H1 (cell line): ENCODE measurements around the gene SLC8B1. TPM values are rescaled to one million over a fixed set of nuclear protein-coding genes. Genes with fewer than 3 reads are reported as not detected.

Experiments
- CTCF ChIA-PET: fragments of 300-600 bp; sonication (Branson Sonifier 250); formaldehyde crosslinking; loops from one replicate; lab custom pipeline; 2021; ENCODE audit not compliant: partially characterized antibody; lab: Charles Lee
- POLR2A ChIA-PET: fragments of 300-600 bp; sonication (Branson Sonifier 250); formaldehyde crosslinking; loops from one replicate; lab custom pipeline; 2021; ENCODE audit warnings: inconsistent platforms; ENCODE audit not compliant: partially characterized antibody; lab: Charles Lee
- DNase-seq, 2 experiments: peaks; one replicate each; pipeline versions ENCODE4 v3.0.0 to v3.0.0-alpha.2; 2010 to 2022; ENCODE audit warnings: low spot score in 2 of 2, low read depth in 1 of 2, mixed read lengths in 1 of 2
- FAIRE-seq: peaks from 2 replicates; lab custom pipeline; 2011; peaks lifted over from hg19 to GRCh38; lab: Jason Lieb, UNC
- H2AFZ ChIP-seq: 2 replicates; pipeline ENCODE4 v1.8.1; 2012; ENCODE audit warnings: low read length, inconsistent platforms
- H2AK5ac ChIP-seq: 2 replicates; pipeline ENCODE4 v1.6.1; 2013; ENCODE audit warnings: low read depth, low read length
- H2BK120ac ChIP-seq: replicated peaks from 2 replicates; pipeline ENCODE3; 2013; ENCODE audit warnings: low read depth, low read length, inconsistent platforms
- H2BK12ac ChIP-seq: 2 replicates; pipeline ENCODE4 v1.6.1; 2013; ENCODE audit warnings: low read depth, low read length
- H2BK15ac ChIP-seq: 2 replicates; pipeline ENCODE4 v1.6.1; 2013; ENCODE audit warnings: low read length
- H2BK20ac ChIP-seq: 2 replicates; pipeline ENCODE4 v1.6.1; 2013; ENCODE audit warnings: low read length
- H2BK5ac ChIP-seq: 2 replicates; pipeline ENCODE4 v1.6.1; 2013; ENCODE audit warnings: low read depth, low read length
- H3K14ac ChIP-seq: 2 replicates; pipeline ENCODE4 v1.6.1; 2013; ENCODE audit warnings: inconsistent platforms; ENCODE audit not compliant: insufficient read length
- H3K18ac ChIP-seq: 2 replicates; pipeline ENCODE4 v1.6.1; 2013; ENCODE audit warnings: low read length; ENCODE audit errors: extremely low read depth
- H3K23ac ChIP-seq: 2 replicates; pipeline ENCODE4 v1.6.1; 2013; ENCODE audit warnings: inconsistent platforms; ENCODE audit not compliant: insufficient read length
- H3K23me2 ChIP-seq: 2 replicates; pipeline ENCODE4 v1.6.1; 2013; ENCODE audit warnings: low read depth, low read length
- H3K27ac ChIP-seq: 2 replicates; pipeline ENCODE4 v1.6.1; 2011; ENCODE audit warnings: low read depth, low read length, inconsistent platforms
- H3K27me3 ChIP-seq, 4 experiments: replicated peaks in 1 of 4; 1 replicate in 1 of 4; 2 replicates in 3 of 4; pipeline versions ENCODE4 v1.6.1 to v1.8.1; 2011 to 2013; ENCODE audit warnings: low read length in 3 of 4, mild to moderate bottlenecking in 3 of 4, inconsistent platforms in 2 of 4, mixed read lengths in 2 of 4, moderate library complexity in 1 of 4; ENCODE audit not compliant: control insufficient read depth in 3 of 4, insufficient read depth in 3 of 4; ENCODE audit errors: extremely low read depth in 1 of 4
- H3K36me3 ChIP-seq, 4 experiments: 2 replicates each; pipeline versions ENCODE4 v1.6.1 to v1.8.1; 2011 to 2013; ENCODE audit warnings: mild to moderate bottlenecking in 4 of 4, low read length in 3 of 4, moderate library complexity in 2 of 4, control low read depth in 1 of 4, inconsistent platforms in 1 of 4; ENCODE audit not compliant: insufficient read depth in 4 of 4, control insufficient read depth in 2 of 4
- H3K4ac ChIP-seq: replicated peaks from 2 replicates; pipeline ENCODE3; 2013; ENCODE audit warnings: low read length, low read depth, mixed read lengths, inconsistent platforms; ENCODE audit not compliant: insufficient read length
- H3K4me1 ChIP-seq, 4 experiments: replicated peaks in 1 of 4; 1 replicate in 1 of 4; 2 replicates in 3 of 4; pipeline versions ENCODE4 v1.6.1 to v1.8.1; 2011 to 2013; ENCODE audit warnings: low read length in 3 of 4, inconsistent platforms in 2 of 4, mixed read lengths in 1 of 4; ENCODE audit not compliant: insufficient read depth in 4 of 4, control insufficient read depth in 3 of 4
- H3K4me2 ChIP-seq, 2 experiments: 2 replicates each; pipeline versions ENCODE4 v1.6.1 to v1.8.1; 2011 to 2013; ENCODE audit warnings: low read depth in 2 of 2, low read length in 2 of 2, control low read depth in 1 of 2, inconsistent platforms in 1 of 2, mild to moderate bottlenecking in 1 of 2; ENCODE audit not compliant: insufficient read depth in 1 of 2
- H3K4me3 ChIP-seq, 4 experiments: fragments of 200-600, 300-600 bp in 1 of 4; sonication (generic), shearing (Covaris generic), sonication (Bioruptor Twin) in 1 of 4; 2 replicates each; pipeline versions ENCODE4 v1.5.1 to v1.8.1; 2011 to 2016; ENCODE audit warnings: low read length in 4 of 4, low read depth in 3 of 4, control low read depth in 2 of 4, inconsistent platforms in 2 of 4, mild to moderate bottlenecking in 2 of 4, mixed read lengths in 1 of 4, moderate library complexity in 1 of 4; ENCODE audit not compliant: insufficient read depth in 2 of 4; ENCODE audit errors: extremely low read depth in 1 of 4
- H3K56ac ChIP-seq: replicated peaks from 2 replicates; pipeline ENCODE3; 2013; ENCODE audit warnings: low read depth, mild to moderate bottlenecking, mixed read lengths, low read length, inconsistent platforms; ENCODE audit not compliant: insufficient read length
- H3K79me1 ChIP-seq: 2 replicates; pipeline ENCODE4 v1.6.1; 2013; ENCODE audit warnings: low read depth, low read length, control low read depth
- H3K79me2 ChIP-seq, 2 experiments: 2 replicates each; pipeline versions ENCODE4 v1.6.1 to v1.8.1; 2012 to 2013; ENCODE audit warnings: low read length in 2 of 2, mild to moderate bottlenecking in 2 of 2, inconsistent platforms in 1 of 2; ENCODE audit not compliant: insufficient read depth in 2 of 2, control insufficient read depth in 1 of 2
- H3K9ac ChIP-seq, 4 experiments: replicated peaks in 1 of 4; 1 replicate in 1 of 4; 2 replicates in 3 of 4; pipeline versions ENCODE4 v1.6.1 to v1.8.1; 2011 to 2013; ENCODE audit warnings: low read depth in 3 of 4, low read length in 3 of 4, control low read depth in 2 of 4, mild to moderate bottlenecking in 2 of 4, moderate library complexity in 2 of 4, inconsistent platforms in 1 of 4; ENCODE audit errors: extremely low read depth in 1 of 4
- H3K9me3 ChIP-seq, 2 experiments: 2 replicates each; pipeline versions ENCODE4 v1.6.1 to v1.8.1; 2012 to 2013; ENCODE audit warnings: mild to moderate bottlenecking in 2 of 2, moderate library complexity in 2 of 2, control low read depth in 1 of 2, inconsistent platforms in 1 of 2, low read depth in 1 of 2, low read length in 1 of 2, mixed read lengths in 1 of 2; ENCODE audit not compliant: insufficient read depth in 2 of 2
- H4K20me1 ChIP-seq, 2 experiments: replicated peaks in 1 of 2; 2 replicates each; pipeline versions ENCODE3 to v1.8.1; 2011 to 2013; ENCODE audit warnings: inconsistent platforms in 2 of 2, low read length in 2 of 2, mild to moderate bottlenecking in 1 of 2; ENCODE audit not compliant: insufficient read depth in 2 of 2, control insufficient read depth in 1 of 2
- H4K5ac ChIP-seq: 2 replicates; pipeline ENCODE4 v1.6.1; 2013; ENCODE audit warnings: low read length, low read depth, mixed read lengths, inconsistent platforms; ENCODE audit not compliant: insufficient read length
- H4K8ac ChIP-seq: 2 replicates; pipeline ENCODE4 v1.8.0; 2013; ENCODE audit warnings: mild to moderate bottlenecking, moderate library complexity, low read length, inconsistent platforms; ENCODE audit not compliant: insufficient read depth; ENCODE audit errors: extremely low read depth
- H4K91ac ChIP-seq: replicated peaks from 2 replicates; pipeline ENCODE3; 2013; ENCODE audit warnings: low read length, mixed read lengths, inconsistent platforms; ENCODE audit not compliant: insufficient read length
- WGBS, 2 experiments: shearing (Covaris generic) in 1 of 2; methylation state at CpG; one replicate each; pipeline versions ENCODE4 v1.1.6 to v1.1.7; 2013 to 2015; ENCODE audit warnings: low lambda C conversion rate in 2 of 2, mixed read lengths in 2 of 2, inconsistent platforms in 1 of 2, low coverage in 1 of 2, missing lambda C conversion rate in 1 of 2; ENCODE audit not compliant: insufficient replicate concordance in 2 of 2, insufficient coverage in 1 of 2, insufficient read length in 1 of 2; ENCODE audit errors: extremely low coverage in 1 of 2, missing lambda C conversion rate in 1 of 2; 5-methylcytosine and 5-hydroxymethylcytosine counted together
- polyA plus RNA-seq, 7 experiments: library from polyadenylated mRNA; depleted of rRNA in 3 of 7; stranded (reverse) in 5 of 7; unstranded in 2 of 7; fragments of >200 nt in 5 of 7; fragments of 200-250 nt in 2 of 7; gene quantifications; 1 replicate in 5 of 7; 2 replicates in 1 of 7; 4 replicates in 1 of 7; pipeline versions ENCODE4 v1.2.1 to v1.2.3, GENCODE V29; 2011 to 2013; ENCODE audit warnings: missing spikeins in 2 of 7, mixed read lengths in 2 of 7
- total RNA-seq: library from RNA; stranded (reverse); fragmentation: NEBNext Ultra II Directional; extraction: Animal tissue kit (Norgen Biotek cat#: 25700); gene quantifications from 2 replicates; pipeline ENCODE4 v1.2.1, GENCODE V29; 2021

Gene SLC8B1
- total and polyA plus RNA-seq, 2 of the 8 experiments (the other 6 are each of a cell fraction or from before 2014, with no cell fraction given), result 11.2 to 19.1 TPM

- Histone ChIP-seq H4K20me1 (peaks cover 3 to 4% of the 10 kb centered on the region in 2 experiments), H3K4ac (no peak overlapping the region), H3K27ac (no peak overlapping the region), H3K9me3 (no peaks in the 10 kb centered on the region), H2BK20ac (no peak overlapping the region), H3K4me3 (no peak overlapping the region), H2AK5ac (no peak overlapping the region), H2AFZ (no peak overlapping the region), H2BK15ac (no peak overlapping the region), H4K8ac (no peak overlapping the region), H3K56ac (no peak overlapping the region), H3K4me2 (no peak overlapping the region), H3K23ac (no peak overlapping the region), H2BK12ac (no peak overlapping the region), H4K5ac (no peak overlapping the region), H3K9ac (no peak overlapping the region), H3K4me1 (peaks cover 0 to under 1% (median 0%) of the 10 kb centered on the region in 4 experiments; a peak in 1 of 7 replicates), H3K27me3 (no peaks in the 10 kb centered on the region), H3K14ac (no peak overlapping the region), H4K91ac (no peak overlapping the region), H3K36me3 (no peaks in the 10 kb centered on the region), H3K79me1 (peaks cover 3% of the 10 kb centered on the region), H3K23me2 (no peaks in the 10 kb centered on the region), H3K18ac (no peak overlapping the region), H3K79me2 (no peaks in the 10 kb centered on the region; a peak in 1 of 4 replicates), H2BK120ac (no peak overlapping the region), H2BK5ac (no peak overlapping the region)
- FAIRE-seq, result no peak
- ChIA-PET POLR2A (interaction anchor here (1.5 kb wide), 1 partner anchor 16 kb away, joined by 5 read pairs; no protein-coding TSS in a partner anchor), CTCF (interaction anchor here (0.9 kb wide), 1 partner anchor 75 kb away, joined by 3 read pairs; no protein-coding TSS in a partner anchor)
- no peak for DNase-seq
- WGBS, 2 experiments, result 85% methylated on average over 5 of the region's 5 CpGs; no CpG with 5 or more reads in 1 of the 2 experiments
Observed at GRCh38 chr12:113364698-113365097, 29.8 kb upstream of the SLC8B1 start.
